ENCODE data around the gene PPP1R8.

- TF ChIP-seq, protein P1, sequence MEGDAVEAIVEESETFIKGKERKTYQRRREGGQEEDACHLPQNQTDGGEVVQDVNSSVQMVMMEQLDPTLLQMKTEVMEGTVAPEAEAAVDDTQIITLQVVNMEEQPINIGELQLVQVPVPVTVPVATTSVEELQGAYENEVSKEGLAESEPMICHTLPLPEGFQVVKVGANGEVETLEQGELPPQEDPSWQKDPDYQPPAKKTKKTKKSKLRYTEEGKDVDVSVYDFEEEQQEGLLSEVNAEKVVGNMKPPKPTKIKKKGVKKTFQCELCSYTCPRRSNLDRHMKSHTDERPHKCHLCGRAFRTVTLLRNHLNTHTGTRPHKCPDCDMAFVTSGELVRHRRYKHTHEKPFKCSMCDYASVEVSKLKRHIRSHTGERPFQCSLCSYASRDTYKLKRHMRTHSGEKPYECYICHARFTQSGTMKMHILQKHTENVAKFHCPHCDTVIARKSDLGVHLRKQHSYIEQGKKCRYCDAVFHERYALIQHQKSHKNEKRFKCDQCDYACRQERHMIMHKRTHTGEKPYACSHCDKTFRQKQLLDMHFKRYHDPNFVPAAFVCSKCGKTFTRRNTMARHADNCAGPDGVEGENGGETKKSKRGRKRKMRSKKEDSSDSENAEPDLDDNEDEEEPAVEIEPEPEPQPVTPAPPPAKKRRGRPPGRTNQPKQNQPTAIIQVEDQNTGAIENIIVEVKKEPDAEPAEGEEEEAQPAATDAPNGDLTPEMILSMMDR (IDR thresholded peaks at IDR 0.05): no peak
- no peak for TF ChIP-seq POLR2A (IDR thresholded peaks at IDR 0.05)
Measured at GRCh38 chr1:27832762-27833161, 2.2 kb downstream of the PPP1R8 start.
